SU-DHL-6 (cell line): ENCODE data around the gene SFXN1.

Source experiments
- CTCF ChIP-seq: fragments of 200-600 bp; sonication (generic); IDR thresholded peaks from one replicate; pipeline ENCODE4 v1.5.1; 2017; ENCODE audit warnings: antibody characterized with exemption, mild to moderate bottlenecking, low read length, moderate library complexity; ENCODE audit not compliant: insufficient read depth, poor library complexity, severe bottlenecking
- EZH2phosphoT487 ChIP-seq: fragments of 200-600 bp; sonication (generic), shearing (Covaris generic); conservative IDR thresholded peaks from 2 replicates; pipeline ENCODE4 v1.6.1; 2018; ENCODE audit warnings: mild to moderate bottlenecking, antibody characterized with exemption, low read length, moderate library complexity, mixed read lengths

- TF ChIP-seq CTCF (no peak), EZH2phosphoT487 (no peak)
Observed at GRCh38 chr5:175457466-175457865, 20.9 kb upstream of the SFXN1 start.
